Neural cell (in vitro differentiated cells): ENCODE results near the gene CPNE1. TPM values are rescaled to one million over a fixed set of nuclear protein-coding genes. Genes with fewer than 3 reads are reported as not detected.
A peak's percentile ranks its signal among the peaks of the same experiment; 100 is the strongest.

Experiments used
- H2AFZ ChIP-seq: fragments of 200-600, 300-800 bp; sonication (generic), shearing (Covaris generic); 2 replicates; pipeline ENCODE4 v1.6.0; 2014; ENCODE audit warnings: low read depth, mild to moderate bottlenecking, antibody characterized with exemption, low read length, moderate library complexity
- H3F3A ChIP-seq: fragments of 200-600 bp; shearing (Covaris generic); 2 replicates; pipeline ENCODE4 v1.6.1; 2016; ENCODE audit warnings: mild to moderate bottlenecking, moderate library complexity, mixed read lengths, antibody characterized with exemption, low read length; ENCODE audit not compliant: insufficient read depth, poor library complexity, severe bottlenecking
- H3K27ac ChIP-seq: fragments of 200-600, 300-800 bp; sonication (generic), shearing (Covaris generic); 2 replicates; pipeline ENCODE4 v1.5.1; 2014; ENCODE audit warnings: mild to moderate bottlenecking, low read length, moderate library complexity
- H3K27me3 ChIP-seq: fragments of 300-800, 200-600 bp; sonication (generic), shearing (Covaris generic); 2 replicates; pipeline ENCODE4 v1.6.0; 2014; ENCODE audit warnings: mild to moderate bottlenecking, low read depth, low read length, moderate library complexity; ENCODE audit not compliant: insufficient read depth
- H3K36me3 ChIP-seq: fragments of 300-800, 200-600 bp; sonication (generic), shearing (Covaris generic); 2 replicates; pipeline ENCODE4 v1.5.1; 2014; ENCODE audit warnings: mild to moderate bottlenecking, antibody characterized with exemption, low read length, moderate library complexity; ENCODE audit not compliant: insufficient read depth
- H3K4me2 ChIP-seq: fragments of 300-800, 200-600 bp; sonication (generic), shearing (Covaris generic); 2 replicates; pipeline ENCODE4 v1.6.0; 2014; ENCODE audit warnings: mild to moderate bottlenecking, low read length
- H3K4me3 ChIP-seq: fragments of 300-800, 200-600 bp; sonication (generic), shearing (Covaris generic); 2 replicates; pipeline ENCODE4 v1.5.1; 2014; ENCODE audit warnings: mild to moderate bottlenecking, low read length, moderate library complexity
- H3K79me2 ChIP-seq: fragments of 200-600 bp; shearing (Covaris generic); replicated peaks from 2 replicates; pipeline ENCODE4 v1.6.0; 2014; ENCODE audit warnings: mild to moderate bottlenecking, low read length, moderate library complexity; ENCODE audit not compliant: insufficient read depth
- H3K9ac ChIP-seq: fragments of 300-800, 200-600 bp; sonication (generic), shearing (Covaris generic); 2 replicates; pipeline ENCODE4 v1.6.1; 2016; ENCODE audit warnings: mild to moderate bottlenecking, low read length, mixed read lengths
- H3K9me2 ChIP-seq: fragments of 200-600 bp; shearing (Covaris generic); 2 replicates; pipeline ENCODE4 v1.6.1; 2016; ENCODE audit warnings: mild to moderate bottlenecking, low read length, mixed read lengths; ENCODE audit not compliant: insufficient read depth
- H3K9me3 ChIP-seq: fragments of 200-600, 300-800 bp; sonication (generic), shearing (Covaris generic); 2 replicates; pipeline ENCODE4 v1.6.1; 2016; ENCODE audit warnings: mild to moderate bottlenecking, mixed run types, low read length, moderate library complexity, mixed read lengths
- H4K20me1 ChIP-seq: fragments of 200-600 bp; shearing (Covaris generic); 2 replicates; pipeline ENCODE4 v1.6.1; 2016; ENCODE audit warnings: mild to moderate bottlenecking, mixed run types; ENCODE audit not compliant: insufficient read depth
- CTCF ChIP-seq: fragments of 450-650 bp; IDR thresholded peaks from 2 replicates; pipeline ENCODE4 v1.5.1; 2014; ENCODE audit warnings: antibody characterized with exemption, mild to moderate bottlenecking, moderate library complexity; ENCODE audit not compliant: poor library complexity, severe bottlenecking
- EP300 ChIP-seq: fragments of 450-650 bp; conservative IDR thresholded peaks from 2 replicates; pipeline ENCODE4 v1.6.1; 2014; ENCODE audit warnings: antibody characterized with exemption, mild to moderate bottlenecking, moderate library complexity; ENCODE audit not compliant: poor library complexity, severe bottlenecking
- EZH2 ChIP-seq: fragments of 200-600, 300-800 bp; shearing (Covaris generic), sonication (generic); IDR thresholded peaks from 2 replicates; pipeline ENCODE4 v1.6.1; 2014; ENCODE audit warnings: antibody characterized with exemption, low read length, borderline replicate concordance, mild to moderate bottlenecking; ENCODE audit not compliant: insufficient read depth, poor library complexity, severe bottlenecking
- MXI1 ChIP-seq: fragments of 450-650 bp; conservative IDR thresholded peaks from 2 replicates; pipeline ENCODE4 v1.6.1; 2014; ENCODE audit warnings: antibody characterized with exemption, mild to moderate bottlenecking; ENCODE audit not compliant: poor library complexity, severe bottlenecking
- POLR2AphosphoS5 ChIP-seq: IDR thresholded peaks from 2 replicates; pipeline ENCODE4 v1.6.1; 2012
- RAD21 ChIP-seq: fragments of 450-650 bp; conservative IDR thresholded peaks from 2 replicates; pipeline ENCODE4 v1.6.1; 2014; ENCODE audit warnings: antibody characterized with exemption, mild to moderate bottlenecking, moderate library complexity
- REST ChIP-seq: IDR thresholded peaks from 2 replicates; pipeline ENCODE4 v1.6.1; 2012; ENCODE audit warnings: borderline replicate concordance
- SMC3 ChIP-seq: fragments of 450-650 bp; conservative IDR thresholded peaks from 2 replicates; pipeline ENCODE4 v1.6.1; 2014; ENCODE audit warnings: antibody characterized with exemption, mild to moderate bottlenecking, moderate library complexity; ENCODE audit not compliant: poor library complexity
- TAF1 ChIP-seq: IDR thresholded peaks from 2 replicates; pipeline ENCODE4 v1.6.1; 2012; ENCODE audit warnings: low read depth
- polyA plus RNA-seq: library from polyadenylated mRNA; depleted of rRNA; stranded (reverse); fragments of >200 nt; gene quantifications from 2 replicates; pipeline ENCODE4 v1.2.3, GENCODE V29; 2014

Gene CPNE1
- polyA plus RNA-seq, 1 donor from 2014 or later = 148 TPM

GRCh38 chr20:35661908-35662307, 2.8 kb downstream of the CPNE1 start:
- H2AFZ ChIP-seq = no peak overlapping the region
- H3K9ac ChIP-seq = no peak overlapping the region
- no peaks in the 10 kb centered on the region for H3F3A ChIP-seq
- TF ChIP-seq POLR2AphosphoS5 (no peak), MXI1 (no peak), CTCF (no peak), SMC3 (no peak), TAF1 (no peak), REST (no peak), RAD21 (no peak)
- H4K20me1 ChIP-seq = peaks cover 7% of the 10 kb centered on the region
- H3K79me2 ChIP-seq = peaks cover 75% of the 10 kb centered on the region
- H3K9me3 ChIP-seq = no peaks in the 10 kb centered on the region
- H3K36me3 ChIP-seq = no peaks in the 10 kb centered on the region
- H3K4me2 ChIP-seq = peak overlapping the region; percentile 94
- H3K4me3 ChIP-seq = peak overlapping the region; percentile 87
- no peaks in the 10 kb centered on the region for H3K9me2 ChIP-seq
- no peaks in the 10 kb centered on the region for H3K27me3 ChIP-seq
- no peak overlapping the region for H3K27ac ChIP-seq

GRCh38 chr20:35661053-35661452, 3.6 kb downstream of the CPNE1 start:
- H3K4me3 ChIP-seq = peak overlapping the region; percentile 87
- no peaks in the 10 kb centered on the region for H3K36me3 ChIP-seq
- H4K20me1 ChIP-seq = peaks cover 7% of the 10 kb centered on the region
- H3K9me3 ChIP-seq = no peaks in the 10 kb centered on the region
- TF ChIP-seq POLR2AphosphoS5 = no peak
- TF ChIP-seq EP300 = no peak
- H3K9me2 ChIP-seq = no peaks in the 10 kb centered on the region
- no peaks in the 10 kb centered on the region for H3K27me3 ChIP-seq
- H2AFZ ChIP-seq = no peak overlapping the region
- peak overlapping the region; percentile 23 for H3K4me2 ChIP-seq
- peaks cover 83% of the 10 kb centered on the region for H3K79me2 ChIP-seq
- H3F3A ChIP-seq = no peaks in the 10 kb centered on the region
- no peak overlapping the region for H3K9ac ChIP-seq
- no peak overlapping the region for H3K27ac ChIP-seq

- no peak overlapping the region for H3K27ac ChIP-seq
- peak overlapping the region; percentile 87 for H3K4me3 ChIP-seq
- peaks cover 91% of the 10 kb centered on the region for H3K79me2 ChIP-seq
- no peaks in the 10 kb centered on the region for H3K27me3 ChIP-seq
- H3K9me2 ChIP-seq = no peaks in the 10 kb centered on the region
- H3K36me3 ChIP-seq = no peaks in the 10 kb centered on the region
- TF ChIP-seq POLR2AphosphoS5 (no peak), EP300 (no peak), CTCF (no peak), EZH2 (no peak), SMC3 (no peak), REST (no peak), TAF1 (no peak), MXI1 (no peak), RAD21 (no peak)
- H3F3A ChIP-seq = no peaks in the 10 kb centered on the region
- H4K20me1 ChIP-seq = peaks cover 7% of the 10 kb centered on the region
- no peaks in the 10 kb centered on the region for H3K9me3 ChIP-seq
- no peak overlapping the region for H3K4me2 ChIP-seq
- no peak overlapping the region for H3K9ac ChIP-seq
- no peak overlapping the region for H2AFZ ChIP-seq
Observed at GRCh38 chr20:35660122-35660937, 4.4 kb downstream of the CPNE1 start.
